HG02885 (cell line): Measurements from ENCODE around the gene PHGDH.
A peak's percentile ranks its signal among the peaks of the same experiment; 100 is the strongest.

Source experiments
- ATAC-seq: cut with Tn5 transposase; IDR thresholded peaks from one replicate; pipeline ENCODE4 v1.9.1; 2021; ENCODE audit warnings: mild to moderate bottlenecking; ENCODE audit not compliant: unreplicated experiment, poor library complexity

PHGDH gene

DNA sequence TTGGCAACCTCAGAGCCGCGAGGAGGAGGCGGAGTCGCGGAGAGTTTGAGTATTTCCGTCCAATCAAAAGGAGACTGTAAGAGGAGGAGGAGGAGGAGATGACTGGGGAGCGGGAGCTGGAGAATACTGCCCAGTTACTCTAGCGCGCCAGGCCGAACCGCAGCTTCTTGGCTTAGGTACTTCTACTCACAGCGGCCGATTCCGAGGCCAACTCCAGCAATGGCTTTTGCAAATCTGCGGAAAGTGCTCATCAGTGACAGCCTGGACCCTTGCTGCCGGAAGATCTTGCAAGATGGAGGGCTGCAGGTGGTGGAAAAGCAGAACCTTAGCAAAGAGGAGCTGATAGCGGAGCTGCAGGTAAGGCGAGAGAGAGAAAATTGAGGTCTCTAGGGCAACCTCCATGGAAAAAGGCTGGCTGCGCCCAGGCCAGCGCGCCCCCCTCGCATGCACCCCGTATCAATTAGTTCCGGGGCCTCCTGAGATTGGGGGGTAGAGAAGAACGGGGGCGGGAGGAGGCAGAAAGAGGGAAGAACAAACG lies at the start of gene PHGDH:
Gene PHGDH (plus strand): TSS at position 131 of the 538 bp plus-strand sequence. CDS start 89 bp downstream, at position 220.
- peak; percentile 85 for ATAC-seq

DNA sequence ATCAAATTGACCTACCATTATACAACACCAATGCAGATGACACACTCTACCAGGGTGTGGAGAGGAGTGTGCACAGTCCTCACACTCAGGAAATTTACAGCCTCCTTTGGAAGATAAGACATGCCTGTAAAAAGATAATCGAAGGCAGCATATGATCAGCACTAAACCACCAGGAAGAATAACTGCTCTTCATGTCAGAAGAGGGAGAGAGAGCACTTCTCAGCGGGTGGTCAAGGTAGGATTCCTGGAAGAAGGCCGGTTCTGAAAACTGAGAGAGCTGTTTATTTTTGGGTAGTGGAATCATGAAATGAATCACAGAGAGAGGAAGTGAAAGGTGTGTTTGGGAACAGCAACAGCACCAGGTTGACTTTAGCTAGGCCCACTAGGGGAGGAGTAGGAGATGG lies 49.7 kb upstream of the PHGDH start:
- ATAC-seq: peak; percentile 85

DNA sequence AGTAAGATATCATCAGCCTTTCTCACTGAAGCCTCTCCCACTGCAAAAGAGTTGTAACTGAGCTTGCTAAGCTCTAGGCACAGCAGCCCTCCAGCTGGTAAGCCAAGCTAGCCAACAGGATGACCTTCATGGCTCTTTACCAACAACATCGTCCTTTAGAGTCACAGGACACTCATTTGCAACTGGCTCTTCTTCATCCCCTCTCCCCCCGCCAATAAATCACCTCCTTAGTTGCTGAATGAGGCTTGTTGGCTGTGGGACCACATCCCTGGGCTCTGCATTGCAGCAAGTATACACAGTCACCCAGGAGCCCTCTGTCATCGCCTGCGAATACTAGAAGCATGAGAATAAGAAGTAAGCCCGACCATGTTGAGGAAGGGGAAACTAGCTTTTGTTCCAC lies 47.7 kb upstream of the PHGDH start:
- no peak for ATAC-seq

DNA sequence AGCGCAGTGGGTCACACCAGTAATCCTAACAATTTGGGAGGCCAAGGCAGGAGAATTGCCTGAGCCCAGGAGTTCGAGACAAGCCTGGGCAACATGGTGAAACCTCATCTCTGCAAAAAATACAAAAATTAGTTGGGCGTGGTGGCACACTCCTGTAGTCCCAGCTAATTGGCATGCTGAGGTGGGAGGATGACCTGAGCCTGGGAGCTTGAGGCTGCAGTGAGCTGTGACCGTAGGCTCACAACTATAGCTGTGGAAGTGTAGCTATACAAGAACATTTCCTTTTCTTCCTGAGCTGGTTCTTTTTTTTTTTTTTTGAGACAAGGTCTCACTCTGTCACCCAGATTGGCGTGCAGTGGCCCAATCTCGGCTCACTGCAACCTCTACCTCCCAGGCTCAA lies 44.6 kb upstream of the PHGDH start:
- no peak for ATAC-seq

DNA sequence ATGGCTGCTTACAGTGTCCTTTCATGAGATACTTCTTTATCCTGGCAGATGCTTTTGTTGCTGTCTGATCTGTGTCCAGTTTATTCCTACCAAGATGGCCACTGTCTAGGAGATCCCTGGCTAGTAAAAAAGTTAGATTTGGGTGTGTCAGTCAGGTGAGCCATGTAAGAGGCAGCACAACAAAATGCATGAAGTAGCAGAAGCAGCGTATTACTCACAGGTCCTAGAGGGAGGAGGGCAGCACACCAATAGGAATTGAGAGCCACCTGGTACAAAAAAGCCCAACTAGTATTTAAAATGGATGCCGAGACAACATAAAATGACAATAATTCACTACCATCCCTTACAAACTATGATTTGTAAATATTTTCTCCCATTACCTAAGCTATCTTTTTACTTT lies 40.8 kb upstream of the PHGDH start:
- no peak for ATAC-seq

DNA sequence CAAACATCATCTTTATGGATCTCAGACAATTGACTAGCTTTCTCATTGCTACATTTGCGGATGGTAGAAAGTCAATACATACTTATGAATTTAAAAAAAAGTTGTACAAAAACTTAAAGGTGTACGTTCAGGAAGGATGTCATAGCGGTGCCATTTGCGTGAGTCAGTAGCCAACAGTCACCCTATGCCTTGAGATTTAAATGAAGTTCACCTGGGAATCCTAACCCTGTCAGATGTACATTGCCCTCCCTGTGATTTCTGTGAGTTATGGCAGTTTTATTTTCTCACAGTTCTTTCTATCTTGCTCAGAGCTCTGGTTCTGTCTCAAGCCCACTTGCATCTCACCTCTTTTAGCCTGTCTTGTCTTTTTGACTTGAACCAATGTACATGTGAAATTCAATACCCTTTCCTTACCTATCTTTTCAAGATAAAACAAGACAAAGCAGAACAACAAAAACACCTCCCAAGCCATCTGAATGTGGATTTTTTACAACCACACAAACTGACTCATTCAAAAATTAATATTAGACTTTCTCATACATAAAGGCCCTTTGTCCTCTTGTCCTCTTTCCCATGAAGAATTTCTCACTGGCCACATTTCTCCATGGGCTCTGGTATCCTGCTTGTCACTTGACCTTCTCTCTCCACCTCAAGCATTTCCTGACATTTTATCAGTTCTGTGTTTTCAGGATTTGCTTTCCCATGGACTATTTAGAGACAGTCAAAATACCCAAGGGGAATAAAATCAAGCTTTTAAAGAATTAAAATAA lies 38.4 kb upstream of the PHGDH start:
- ATAC-seq: no peak

DNA sequence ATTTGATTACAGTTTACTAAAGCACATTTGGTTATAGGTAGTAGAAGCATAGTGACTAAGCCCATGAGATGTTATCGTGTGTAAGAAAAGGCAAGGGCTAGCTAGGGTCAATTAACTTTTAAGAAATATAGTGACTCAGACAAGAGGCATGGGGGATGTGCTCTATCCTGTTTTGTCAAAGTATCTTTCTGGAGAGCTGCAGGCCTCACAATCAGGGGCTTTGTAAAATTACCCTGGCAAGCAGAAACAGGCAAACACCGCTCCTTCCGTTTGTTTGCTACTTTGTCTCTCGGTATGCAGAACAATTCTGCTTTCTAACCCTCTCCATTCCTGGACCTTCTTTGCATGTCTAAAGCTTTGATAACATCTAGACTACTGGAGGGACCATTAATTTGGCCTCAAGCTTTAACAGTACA lies 37.6 kb upstream of the PHGDH start:
- ATAC-seq: no peak

DNA sequence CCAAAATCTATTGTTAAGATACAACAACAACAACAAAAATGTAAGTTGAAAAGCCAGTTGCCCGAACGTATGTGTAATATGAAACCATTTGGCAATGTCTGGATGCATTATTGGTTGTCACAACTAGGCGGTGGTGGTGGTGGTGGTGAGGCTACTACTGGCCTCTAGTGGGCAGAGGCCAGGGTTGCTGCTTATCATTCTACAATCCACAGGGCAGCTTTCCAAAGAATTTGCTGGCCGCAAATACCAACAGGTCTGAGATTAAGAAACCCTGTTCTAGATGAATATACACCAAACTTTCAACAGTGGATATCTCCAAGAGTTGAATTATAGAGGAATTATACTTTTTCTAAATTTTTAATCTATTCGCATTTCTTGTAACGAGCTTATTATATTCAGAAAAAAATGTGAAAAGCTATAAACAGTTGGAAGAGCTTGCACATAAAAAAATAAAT lies 36.9 kb upstream of the PHGDH start:
- ATAC-seq: peak; percentile 88

DNA sequence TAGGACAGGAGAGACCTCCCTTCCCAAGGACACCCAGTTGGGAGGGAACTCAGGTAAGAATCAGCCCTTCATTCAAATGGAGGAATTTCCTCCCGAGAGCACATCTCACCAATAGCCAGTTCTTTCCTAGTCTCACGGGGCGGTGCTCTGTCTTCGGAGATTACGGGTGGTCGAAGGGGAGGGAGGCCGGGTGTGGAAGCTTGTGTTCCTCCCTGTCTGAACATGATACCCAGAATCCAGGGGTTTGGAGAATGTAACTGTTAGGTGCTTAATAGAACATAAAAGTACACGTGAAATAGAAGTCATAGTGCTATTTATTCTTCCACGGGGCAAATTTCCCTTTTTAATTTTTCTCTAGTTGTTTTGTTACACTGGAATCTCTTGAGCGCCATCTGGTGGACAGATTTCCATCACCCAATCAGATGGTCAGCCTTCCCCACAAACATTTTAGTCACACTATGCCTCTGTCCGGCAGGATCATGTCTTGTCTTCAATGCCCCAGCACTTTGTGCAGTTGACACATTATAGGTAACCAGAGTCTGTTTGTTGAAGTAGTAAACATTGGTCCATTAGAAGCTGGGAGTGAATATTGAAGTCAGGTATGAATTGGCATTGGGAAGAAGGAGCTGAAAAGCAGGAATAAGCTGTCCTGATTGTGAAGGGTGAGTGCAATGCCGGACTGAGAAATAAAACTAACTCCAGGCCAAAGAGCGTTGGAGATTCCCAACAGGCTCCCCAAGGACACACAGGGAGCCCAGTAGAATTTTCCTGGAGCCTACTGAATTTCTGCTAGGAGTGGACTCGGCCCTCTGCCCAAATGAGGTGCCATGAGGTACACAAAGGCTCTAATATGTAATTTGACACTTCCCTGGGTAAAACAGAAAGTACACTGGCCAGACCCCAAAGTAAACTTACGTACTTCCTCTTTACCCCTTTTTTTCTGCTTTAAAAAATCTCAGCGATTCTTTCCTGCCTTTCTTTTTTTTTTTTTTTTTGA lies 36.1 kb upstream of the PHGDH start:
- peak; percentile 62 for ATAC-seq

DNA sequence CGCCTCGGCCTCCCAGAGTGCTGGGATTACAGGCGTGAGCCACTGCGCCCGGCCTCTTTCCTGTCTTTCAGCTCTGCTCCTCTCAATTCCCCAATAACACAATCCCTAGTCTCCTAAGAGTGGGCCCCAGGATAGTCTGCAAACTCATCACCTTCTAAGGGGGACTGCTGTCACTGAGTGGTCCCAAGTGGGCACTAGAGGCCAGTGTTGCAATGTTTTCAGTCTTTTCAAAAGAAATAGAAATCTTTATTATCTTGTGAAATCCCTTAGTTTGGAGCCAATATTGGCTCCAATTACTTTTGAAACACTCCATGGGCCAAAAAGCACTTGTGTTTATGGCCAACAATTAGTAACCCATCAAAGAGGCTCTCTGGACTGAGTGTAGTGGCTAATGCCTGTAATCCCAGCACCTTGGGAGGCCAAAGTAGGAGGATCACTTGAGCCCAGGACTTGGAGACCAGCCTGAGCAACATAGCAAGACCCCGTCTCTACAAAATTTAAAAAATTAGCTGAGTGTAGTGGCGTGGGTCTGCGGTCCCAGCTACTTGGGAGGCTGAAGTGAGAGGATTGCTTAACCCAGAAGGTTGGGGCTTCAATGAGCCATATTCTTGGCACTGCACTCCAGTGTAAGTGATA lies 35.0 kb upstream of the PHGDH start:
- ATAC-seq: no peak

DNA sequence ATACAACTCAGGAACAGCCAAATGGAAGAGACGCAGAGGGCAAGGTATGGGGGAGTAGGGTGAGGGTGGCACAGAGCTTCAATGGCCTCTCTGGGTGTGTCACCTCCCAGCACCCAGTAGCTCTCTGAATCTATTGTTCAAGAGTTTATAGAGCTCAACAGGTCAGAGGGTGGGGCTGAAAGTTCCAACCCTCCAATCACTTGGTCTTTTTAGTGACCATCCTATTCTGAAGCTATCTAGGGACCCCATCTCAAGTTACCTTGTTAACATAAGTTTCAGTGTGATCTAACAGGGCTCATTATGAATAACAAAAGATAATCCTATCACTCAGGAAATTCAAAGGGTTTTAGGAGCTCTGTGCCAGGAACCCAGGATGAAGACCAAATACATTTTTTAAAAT lies 32.5 kb upstream of the PHGDH start:
- ATAC-seq: no peak

DNA sequence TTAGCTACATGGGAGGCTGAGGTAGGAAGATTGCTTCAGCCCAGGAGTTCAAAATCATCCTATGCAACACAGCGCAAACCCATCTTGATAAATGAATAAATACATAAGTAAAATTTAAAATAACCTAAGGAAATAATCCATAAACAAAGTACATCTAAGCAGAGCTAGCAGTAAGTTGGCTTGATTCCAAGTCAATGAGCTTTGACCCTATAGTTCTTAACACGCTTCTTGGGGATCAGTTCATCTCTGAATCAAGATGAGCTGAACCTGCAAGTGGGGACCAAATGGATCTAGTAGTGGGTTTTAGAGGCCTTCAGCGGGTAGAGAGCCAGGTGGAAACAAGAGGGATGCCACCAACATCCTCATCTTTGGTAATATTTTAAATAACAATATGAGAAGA lies 31.5 kb upstream of the PHGDH start:
- no peak for ATAC-seq

DNA sequence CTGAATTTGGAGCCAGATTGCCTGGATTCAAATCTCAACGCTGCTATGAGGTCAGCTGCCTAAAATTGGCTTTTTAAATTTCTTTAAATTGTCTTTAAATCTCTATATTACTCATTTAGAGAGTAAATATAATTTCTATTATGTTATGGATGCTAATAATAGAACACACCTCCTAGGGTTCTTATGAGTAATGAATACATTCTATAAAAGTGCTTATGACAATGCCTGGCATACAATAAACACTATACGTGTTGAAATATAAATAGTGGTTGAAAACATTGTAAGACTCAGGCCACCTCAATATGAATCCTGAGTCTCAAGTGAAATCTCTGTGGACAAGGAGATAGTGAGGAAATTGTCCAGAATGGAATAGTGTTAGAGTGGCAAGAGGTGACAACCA lies 31.0 kb upstream of the PHGDH start:
- no peak for ATAC-seq

DNA sequence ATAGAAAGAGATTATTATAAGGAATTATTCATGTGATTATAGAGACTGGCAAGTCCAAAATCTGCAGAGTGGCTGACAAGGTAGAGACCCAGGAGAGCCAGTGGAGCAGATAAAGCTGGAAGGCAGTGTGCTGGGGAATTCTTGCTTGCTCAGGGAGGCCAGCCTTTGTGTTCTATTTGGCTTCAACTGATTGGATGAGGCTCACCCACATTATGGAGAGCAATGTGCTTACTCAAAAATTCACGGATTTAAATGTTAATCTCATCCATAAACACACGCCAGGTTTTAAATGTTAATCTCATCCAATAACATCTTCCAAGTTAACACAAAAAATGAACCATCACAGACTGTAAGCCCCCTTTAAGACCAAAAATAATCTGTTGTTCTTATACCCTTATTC lies 30.2 kb upstream of the PHGDH start:
- no peak for ATAC-seq

DNA sequence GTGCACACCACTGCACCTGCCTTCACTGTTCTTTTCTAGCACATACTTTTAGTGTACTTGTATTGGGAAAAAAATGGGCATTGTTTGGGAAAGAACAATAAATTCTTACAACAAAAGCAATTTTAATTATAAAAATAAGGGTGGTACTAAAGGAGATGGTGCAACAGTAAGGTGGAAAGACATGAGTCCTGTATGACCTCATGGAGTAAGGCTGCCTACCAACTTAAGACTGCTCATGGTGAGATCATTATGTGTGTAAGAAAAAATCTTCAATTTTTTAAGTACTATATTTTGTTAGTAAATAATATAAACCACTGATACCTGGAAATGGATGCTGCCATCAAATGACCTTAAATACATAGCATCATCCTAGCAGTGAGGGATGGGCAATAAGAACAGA lies 29.6 kb upstream of the PHGDH start:
- no peak for ATAC-seq

DNA sequence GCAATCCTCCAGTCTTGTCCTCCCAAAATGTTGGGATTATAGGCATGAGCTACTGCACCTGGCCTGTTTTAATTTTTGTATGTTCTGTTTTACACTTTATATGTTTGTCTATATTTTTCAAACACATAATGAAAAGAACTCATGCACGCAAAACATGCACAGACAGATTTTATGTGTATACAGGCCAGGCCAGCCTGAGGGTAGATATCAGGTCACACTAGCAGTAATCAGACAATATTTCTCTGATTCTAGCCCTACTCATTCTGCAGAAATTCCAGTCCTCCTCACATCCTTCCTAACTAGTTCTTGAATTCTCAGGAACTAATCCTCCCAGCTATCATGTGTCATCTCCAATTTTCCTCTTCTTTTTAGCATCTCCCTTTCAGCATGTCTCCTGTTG lies 27.8 kb upstream of the PHGDH start:
- ATAC-seq: no peak

DNA sequence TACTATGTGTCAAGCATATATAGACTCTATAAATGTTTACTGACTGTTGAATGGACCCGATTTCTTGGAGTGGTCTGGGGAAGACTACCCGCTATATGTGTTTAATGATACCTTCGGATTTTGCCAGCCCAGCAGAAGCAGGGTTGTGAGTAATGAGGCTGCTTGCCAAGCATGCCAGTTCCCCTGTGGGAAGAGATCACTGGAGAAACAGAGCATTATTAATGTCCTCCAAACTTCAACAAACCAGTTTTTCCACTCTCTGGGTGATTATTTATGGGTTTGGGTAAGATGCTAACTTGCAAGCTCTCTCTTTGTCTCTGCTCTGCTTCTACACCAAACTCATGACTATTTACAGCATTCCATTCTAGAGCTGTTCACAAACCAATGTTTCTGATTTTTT lies 25.1 kb upstream of the PHGDH start:
- ATAC-seq: no peak

DNA sequence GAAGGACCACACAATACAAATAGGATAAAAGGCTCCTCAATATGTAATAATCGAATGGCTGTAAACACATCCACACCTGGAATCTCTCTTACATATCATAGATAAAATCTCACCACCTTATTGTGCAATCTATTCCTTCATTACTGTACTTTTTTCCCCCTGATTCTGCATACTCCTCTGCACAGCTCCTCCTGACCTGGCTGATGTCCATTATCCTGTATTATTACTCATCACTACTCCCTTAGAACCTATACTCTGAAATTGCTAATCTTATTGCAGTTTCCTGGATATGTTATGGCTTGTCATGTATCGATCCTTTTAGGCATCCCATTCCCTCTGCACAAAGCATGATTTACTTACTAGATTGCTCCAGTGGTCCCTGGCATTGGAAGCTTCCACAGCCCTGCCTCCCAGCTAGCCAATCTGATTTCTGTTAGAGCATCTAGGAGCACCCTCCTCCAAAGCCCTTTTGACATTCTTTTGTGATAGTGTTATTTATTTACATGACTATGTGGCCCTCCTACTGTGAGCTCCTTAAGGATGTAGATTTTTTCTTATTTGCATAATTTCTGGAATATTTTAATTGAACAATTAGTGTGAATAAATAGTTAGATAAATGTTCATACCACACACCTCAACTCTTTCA lies 24.2 kb upstream of the PHGDH start:
- no peak for ATAC-seq

DNA sequence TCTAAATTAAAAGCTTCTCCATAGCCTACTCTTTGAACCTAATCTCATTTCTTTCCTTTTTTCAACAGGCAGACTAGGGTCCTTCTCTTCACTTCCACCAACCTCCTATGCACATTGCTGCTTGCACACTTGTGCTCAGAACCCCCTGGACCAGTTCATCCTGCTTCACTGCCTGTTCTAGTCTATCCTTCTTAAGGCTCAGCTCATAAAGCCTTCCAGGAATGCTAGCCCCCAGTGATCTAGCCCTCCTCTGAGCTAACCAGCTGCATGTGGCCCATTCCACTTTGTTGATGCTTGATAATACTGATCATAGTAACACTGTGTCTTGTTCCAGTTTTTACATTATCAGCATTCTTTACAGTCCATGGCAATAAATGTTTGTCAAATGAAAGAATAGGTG lies 22.9 kb upstream of the PHGDH start:
- ATAC-seq: no peak

DNA sequence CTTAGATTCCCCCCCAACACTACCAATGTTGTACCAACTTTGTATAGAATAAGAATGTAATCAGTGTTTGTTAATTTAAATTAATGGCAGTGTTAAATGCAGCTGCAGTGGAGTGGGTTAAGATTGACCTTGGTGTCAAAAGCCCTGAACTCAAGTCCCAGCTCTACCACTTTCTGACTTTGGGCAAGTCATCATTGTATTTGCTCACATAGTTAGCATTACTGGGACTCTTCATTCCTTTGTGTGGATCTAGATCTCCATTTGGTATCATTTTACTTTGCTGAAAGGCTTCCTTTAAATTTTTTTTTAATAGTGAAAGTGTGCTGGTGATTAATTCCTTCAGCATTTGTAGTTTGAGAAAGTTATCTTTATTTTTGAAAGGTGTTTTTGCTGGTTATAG lies 22.2 kb upstream of the PHGDH start:
- ATAC-seq: no peak
